ENCODE results near the gene KRT85. TPM values are rescaled to one million over a fixed set of nuclear protein-coding genes. Genes with fewer than 3 reads are reported as not detected.

KRT85 gene
- polyA plus RNA-seq, 1 donor from 2014 or later: not detected

GRCh38 chr12:52364061-52364460 is 3.2 kb downstream of the KRT85 start:
- no peaks in the 10 kb centered on the region for H3K9me3 Mint-ChIP-seq
- no peaks in the 10 kb centered on the region for H3K36me3 Mint-ChIP-seq
- H3K4me3 Mint-ChIP-seq: peak overlapping the region in 1 of 4 donors; percentile 28
- no peak overlapping the region for H3K27ac Mint-ChIP-seq
- H3K27me3 Mint-ChIP-seq: peaks cover 24% of the 10 kb centered on the region
- peaks cover 0 to 11% (median 7%) of the 10 kb centered on the region in 3 donors for H3K4me1 Mint-ChIP-seq

- H3K9me3 Mint-ChIP-seq: no peaks in the 10 kb centered on the region
- H3K4me3 Mint-ChIP-seq: no peak overlapping the region
- H3K27me3 Mint-ChIP-seq: peaks cover 19% of the 10 kb centered on the region
- no peaks in the 10 kb centered on the region for H3K36me3 Mint-ChIP-seq
- no peak overlapping the region for H3K27ac Mint-ChIP-seq
- H3K4me1 Mint-ChIP-seq: peaks cover 6 to 20% (median 15%) of the 10 kb centered on the region in 3 donors
Measured at GRCh38 chr12:52363111-52363679, 4.1 kb downstream of the KRT85 start.

- Mint-ChIP-seq H3K27me3 (peaks cover 18% of the 10 kb centered on the region), H3K36me3 (no peaks in the 10 kb centered on the region), H3K9me3 (no peaks in the 10 kb centered on the region), H3K4me3 (no peak overlapping the region), H3K27ac (peak overlapping the region in 1 of 3 donors; percentile 67), H3K4me1 (peaks cover 7 to 21% (median 21%) of the 10 kb centered on the region in 3 donors)
Measured at GRCh38 chr12:52362118-52362726, 5.1 kb downstream of the KRT85 start.

GRCh38 chr12:52361553-52361952 is 5.7 kb downstream of the KRT85 start:
- no peak overlapping the region for H3K27ac Mint-ChIP-seq
- no peaks in the 10 kb centered on the region for H3K36me3 Mint-ChIP-seq

GRCh38 chr12:52360663-52361271 is 6.5 kb downstream of the KRT85 start:
- Mint-ChIP-seq H3K36me3 (no peaks in the 10 kb centered on the region), H3K27ac (no peak overlapping the region)

More at GRCh38 chr12:52361553-52361952, 5.7 kb downstream of the KRT85 start:
- no peaks in the 10 kb centered on the region for H3K9me3 Mint-ChIP-seq
- H3K4me1 Mint-ChIP-seq: peaks cover 7 to 21% (median 21%) of the 10 kb centered on the region in 3 donors
- peaks cover 21% of the 10 kb centered on the region for H3K27me3 Mint-ChIP-seq
- no peak overlapping the region for H3K4me3 Mint-ChIP-seq

GRCh38 chr12:52360106-52360662 is 7.1 kb downstream of the KRT85 start:
- peaks cover 7 to 21% (median 21%) of the 10 kb centered on the region in 3 donors for H3K4me1 Mint-ChIP-seq
- H3K27me3 Mint-ChIP-seq: peaks cover 21% of the 10 kb centered on the region
- no peaks in the 10 kb centered on the region for H3K36me3 Mint-ChIP-seq
- no peaks in the 10 kb centered on the region for H3K9me3 Mint-ChIP-seq
- H3K4me3 Mint-ChIP-seq: no peak overlapping the region
- no peak overlapping the region for H3K27ac Mint-ChIP-seq

More at GRCh38 chr12:52360663-52361271, 6.5 kb downstream of the KRT85 start:
- Mint-ChIP-seq H3K4me3 (no peak overlapping the region), H3K27me3 (peaks cover 21% of the 10 kb centered on the region), H3K9me3 (no peaks in the 10 kb centered on the region), H3K4me1 (peaks cover 7 to 21% (median 21%) of the 10 kb centered on the region in 3 donors)

- Mint-ChIP-seq H3K4me3 (peak overlapping the region in 2 of 4 donors; percentile 0 to 73), H3K27ac (no peak overlapping the region), H3K9me3 (no peaks in the 10 kb centered on the region), H3K27me3 (peaks cover 22% of the 10 kb centered on the region), H3K4me1 (peaks cover 7 to 21% (median 18%) of the 10 kb centered on the region in 3 donors), H3K36me3 (no peaks in the 10 kb centered on the region)
Measured at GRCh38 chr12:52359621-52360061, 7.6 kb downstream of the KRT85 start.

- peak overlapping the region in 1 of 3 donors; percentile 23 for H3K27ac Mint-ChIP-seq
- H3K27me3 Mint-ChIP-seq: peaks cover 25% of the 10 kb centered on the region
- H3K4me1 Mint-ChIP-seq: peaks cover 7 to 20% (median 18%) of the 10 kb centered on the region in 3 donors
- H3K4me3 Mint-ChIP-seq: peak overlapping the region in 2 of 4 donors; percentile 71 to 87
- no peaks in the 10 kb centered on the region for H3K9me3 Mint-ChIP-seq
- no peaks in the 10 kb centered on the region for H3K36me3 Mint-ChIP-seq
Measured at GRCh38 chr12:52358575-52359350, 8.5 kb downstream of the KRT85 start.

- Mint-ChIP-seq H3K9me3 (no peaks in the 10 kb centered on the region), H3K36me3 (no peaks in the 10 kb centered on the region), H3K4me3 (no peak overlapping the region), H3K4me1 (peaks cover 7 to 20% (median 18%) of the 10 kb centered on the region in 3 donors), H3K27ac (no peak overlapping the region), H3K27me3 (peaks cover 19% of the 10 kb centered on the region)
Measured at GRCh38 chr12:52356762-52357580, 10.3 kb downstream of the KRT85 start.

GRCh38 chr12:52356031-52356761 is 11.1 kb downstream of the KRT85 start:
- no peak overlapping the region for H3K27ac Mint-ChIP-seq
- H3K36me3 Mint-ChIP-seq: no peaks in the 10 kb centered on the region
- peaks cover 16% of the 10 kb centered on the region for H3K27me3 Mint-ChIP-seq
- no peak overlapping the region for H3K4me3 Mint-ChIP-seq
- H3K4me1 Mint-ChIP-seq: peaks cover 7 to 23% (median 21%) of the 10 kb centered on the region in 3 donors
- no peaks in the 10 kb centered on the region for H3K9me3 Mint-ChIP-seq

GRCh38 chr12:52355176-52355575 is 12.1 kb downstream of the KRT85 start:
- no peak overlapping the region for H3K4me3 Mint-ChIP-seq
- H3K9me3 Mint-ChIP-seq: no peaks in the 10 kb centered on the region
- H3K36me3 Mint-ChIP-seq: no peaks in the 10 kb centered on the region
- no peak overlapping the region for H3K27ac Mint-ChIP-seq
- peaks cover 21% of the 10 kb centered on the region for H3K27me3 Mint-ChIP-seq
- peaks cover 7 to 21% (median 21%) of the 10 kb centered on the region in 3 donors for H3K4me1 Mint-ChIP-seq

- Mint-ChIP-seq H3K4me1 (peaks cover 7 to 20% (median 14%) of the 10 kb centered on the region in 3 donors), H3K27me3 (peaks cover 17% of the 10 kb centered on the region), H3K9me3 (no peaks in the 10 kb centered on the region), H3K27ac (no peak overlapping the region), H3K36me3 (no peaks in the 10 kb centered on the region), H3K4me3 (no peak overlapping the region)
Measured at GRCh38 chr12:52354200-52354599, 13.1 kb downstream of the KRT85 start.

GRCh38 chr12:52353766-52354165 is 13.5 kb downstream of the KRT85 start:
- Mint-ChIP-seq H3K4me3 (no peak overlapping the region), H3K36me3 (no peaks in the 10 kb centered on the region), H3K9me3 (no peaks in the 10 kb centered on the region), H3K27me3 (peaks cover 17% of the 10 kb centered on the region), H3K27ac (no peak overlapping the region), H3K4me1 (peaks cover 6 to 16% (median 10%) of the 10 kb centered on the region in 3 donors)

Data from IgD-negative memory B cell (primary cell).